SK-MEL-5 (cell line): ENCODE measurements around the gene EPHB2. TPM values are rescaled to one million over a fixed set of nuclear protein-coding genes. Genes with fewer than 3 reads are reported as not detected.
"Not testable (repeated sequence)": the region's sequence is repeated elsewhere in the genome, so short reads cannot be mapped to it uniquely, and the experiment has no call there.

Experiments
- DNase-seq: peaks from one replicate; pipeline ENCODE4 v3.0.0-alpha.2; 2016; ENCODE audit warnings: low read depth, low spot score
- in situ Hi-C: cut with HindIII; loops from 2 replicates; pipeline ENCODE4 v1.10.0; 2016; ENCODE audit warnings: low sequenced_read_pairs, high pct_unique_total_duplicates, low pct_unique_long_range_greater_than_20kb
- total RNA-seq: library from RNA; depleted of rRNA; stranded (reverse); fragments of >200 nt; shearing (Covaris generic); gene quantifications from 2 replicates; pipeline ENCODE4 v1.2.3, GENCODE V29; 2014

The EPHB2 gene
- total RNA-seq, 1 experiment from 2014 or later: 1.3 TPM

GRCh38 chr1:22830757-22831340 lies 120.2 kb downstream of the EPHB2 start:
- DNase-seq: no peak
- in situ Hi-C loops: no loop called here

GRCh38 chr1:22831729-22832413 lies 121.2 kb downstream of the EPHB2 start:
- in situ Hi-C loops: no loop called here
- no peak for DNase-seq

GRCh38 chr1:22832414-22832786 lies 121.8 kb downstream of the EPHB2 start:
- DNase-seq: no peak
- in situ Hi-C loops: no loop called here

GRCh38 chr1:22833699-22834098 lies 123.1 kb downstream of the EPHB2 start:
- in situ Hi-C loops: no loop called here

GRCh38 chr1:22834420-22834819 lies 123.8 kb downstream of the EPHB2 start:
- in situ Hi-C loops, DNase-seq: not testable (repeated sequence)

More at GRCh38 chr1:22833699-22834098, 123.1 kb downstream of the EPHB2 start:
- no peak for DNase-seq

- in situ Hi-C loops: no loop called here
- DNase-seq: no peak
These were observed 125.1 kb downstream of the EPHB2 start for GRCh38 chr1:22835636-22836319.

GRCh38 chr1:22836850-22837249 lies 126.2 kb downstream of the EPHB2 start:
- in situ Hi-C loops: no loop called here
- no peak for DNase-seq

GRCh38 chr1:22837332-22837731 lies 126.7 kb downstream of the EPHB2 start:
- in situ Hi-C loops: no loop called here
- DNase-seq: no peak

- no peak for DNase-seq
- in situ Hi-C loops: no loop called here
These were observed 128.3 kb downstream of the EPHB2 start for GRCh38 chr1:22838965-22839364.

GRCh38 chr1:22839806-22840205 lies 129.2 kb downstream of the EPHB2 start:
- in situ Hi-C loops: no loop called here
- no peak for DNase-seq

GRCh38 chr1:22841142-22841541 lies 130.5 kb downstream of the EPHB2 start:
- DNase-seq: no peak
- in situ Hi-C loops: no loop called here

- in situ Hi-C loops: no loop called here
- no peak for DNase-seq
These were observed 131.2 kb downstream of the EPHB2 start for GRCh38 chr1:22841860-22842281.

- DNase-seq, in situ Hi-C loops: not testable (repeated sequence)
These were observed 133.0 kb downstream of the EPHB2 start for GRCh38 chr1:22843441-22844183.

- in situ Hi-C loops: no loop called here
- DNase-seq: no peak
These were observed 134.0 kb downstream of the EPHB2 start for GRCh38 chr1:22844621-22845020.

- DNase-seq: no peak
- in situ Hi-C loops: no loop called here
These were observed 134.8 kb downstream of the EPHB2 start for GRCh38 chr1:22845398-22845935.

- in situ Hi-C loops: no loop called here
- DNase-seq: no peak
These were observed 135.8 kb downstream of the EPHB2 start for GRCh38 chr1:22846458-22846857.

- DNase-seq: no peak
- in situ Hi-C loops: no loop called here
These were observed 136.6 kb downstream of the EPHB2 start for GRCh38 chr1:22847249-22847648.

- DNase-seq: no peak
- in situ Hi-C loops: no loop called here
These were observed 137.1 kb downstream of the EPHB2 start for GRCh38 chr1:22847709-22848108.
